IMR-90 (cell line): ENCODE results near the gene BAD. TPM values are rescaled to one million over a fixed set of nuclear protein-coding genes. Genes with fewer than 3 reads are reported as not detected.

Experiments
- CHD1 ChIP-seq: IDR thresholded peaks from 2 replicates; pipeline ENCODE4 v1.6.1; 2012; ENCODE audit warnings: low read depth, low read length, improper control_type of control experiment
- polyA plus RNA-seq, 3 experiments: library from polyadenylated mRNA; depleted of rRNA; stranded (reverse); fragments of >200 nt; gene quantifications; 2 replicates each; pipeline ENCODE4 v1.2.3, GENCODE V29; 2012; ENCODE audit warnings: low replicate concordance in 1 of 3
- total RNA-seq: library from RNA; depleted of rRNA; stranded (reverse); fragments of >200 nt; gene quantifications from 2 replicates; pipeline ENCODE4 v1.2.3, GENCODE V29; 2012
- TF ChIP-seq, protein P1 (sequence below): conservative IDR thresholded peaks from 2 replicates; pipeline ENCODE4 v1.5.1; 2012; ENCODE audit warnings: mild to moderate bottlenecking, low read depth, low read length, improper control_type of control experiment
- TF ChIP-seq, protein P2 (sequence below): fragments of 150-350 bp; IDR thresholded peaks from 2 replicates; pipeline ENCODE4 v1.6.1; 2016; ENCODE audit warnings: low read depth, mild to moderate bottlenecking, low read length, moderate library complexity, borderline replicate concordance

Gene BAD
- total and polyA plus RNA-seq, 2 of the 4 experiments (the other 2 are of a cell fraction) = 30.3 to 68.0 TPM

GRCh38 chr11:64317325-64317960 is 33.0 kb upstream of the BAD start, which contains the start of gene TRMT112 (continued):
- TF ChIP-seq, protein P1, sequence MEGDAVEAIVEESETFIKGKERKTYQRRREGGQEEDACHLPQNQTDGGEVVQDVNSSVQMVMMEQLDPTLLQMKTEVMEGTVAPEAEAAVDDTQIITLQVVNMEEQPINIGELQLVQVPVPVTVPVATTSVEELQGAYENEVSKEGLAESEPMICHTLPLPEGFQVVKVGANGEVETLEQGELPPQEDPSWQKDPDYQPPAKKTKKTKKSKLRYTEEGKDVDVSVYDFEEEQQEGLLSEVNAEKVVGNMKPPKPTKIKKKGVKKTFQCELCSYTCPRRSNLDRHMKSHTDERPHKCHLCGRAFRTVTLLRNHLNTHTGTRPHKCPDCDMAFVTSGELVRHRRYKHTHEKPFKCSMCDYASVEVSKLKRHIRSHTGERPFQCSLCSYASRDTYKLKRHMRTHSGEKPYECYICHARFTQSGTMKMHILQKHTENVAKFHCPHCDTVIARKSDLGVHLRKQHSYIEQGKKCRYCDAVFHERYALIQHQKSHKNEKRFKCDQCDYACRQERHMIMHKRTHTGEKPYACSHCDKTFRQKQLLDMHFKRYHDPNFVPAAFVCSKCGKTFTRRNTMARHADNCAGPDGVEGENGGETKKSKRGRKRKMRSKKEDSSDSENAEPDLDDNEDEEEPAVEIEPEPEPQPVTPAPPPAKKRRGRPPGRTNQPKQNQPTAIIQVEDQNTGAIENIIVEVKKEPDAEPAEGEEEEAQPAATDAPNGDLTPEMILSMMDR = no peak
- TF ChIP-seq, protein P2, sequence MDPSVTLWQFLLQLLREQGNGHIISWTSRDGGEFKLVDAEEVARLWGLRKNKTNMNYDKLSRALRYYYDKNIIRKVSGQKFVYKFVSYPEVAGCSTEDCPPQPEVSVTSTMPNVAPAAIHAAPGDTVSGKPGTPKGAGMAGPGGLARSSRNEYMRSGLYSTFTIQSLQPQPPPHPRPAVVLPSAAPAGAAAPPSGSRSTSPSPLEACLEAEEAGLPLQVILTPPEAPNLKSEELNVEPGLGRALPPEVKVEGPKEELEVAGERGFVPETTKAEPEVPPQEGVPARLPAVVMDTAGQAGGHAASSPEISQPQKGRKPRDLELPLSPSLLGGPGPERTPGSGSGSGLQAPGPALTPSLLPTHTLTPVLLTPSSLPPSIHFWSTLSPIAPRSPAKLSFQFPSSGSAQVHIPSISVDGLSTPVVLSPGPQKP = no peak; the same call in 1 of the 2 replicates
- peak; percentile 70; the same call in 1 of the 2 replicates for TF ChIP-seq CHD1
